ENCODE results near the gene DOP1B. TPM values are rescaled to one million over a fixed set of nuclear protein-coding genes. Genes with fewer than 3 reads are reported as not detected.

Gene DOP1B
- total RNA-seq, 1 experiment from 2014 or later = 8.7 TPM

DNA sequence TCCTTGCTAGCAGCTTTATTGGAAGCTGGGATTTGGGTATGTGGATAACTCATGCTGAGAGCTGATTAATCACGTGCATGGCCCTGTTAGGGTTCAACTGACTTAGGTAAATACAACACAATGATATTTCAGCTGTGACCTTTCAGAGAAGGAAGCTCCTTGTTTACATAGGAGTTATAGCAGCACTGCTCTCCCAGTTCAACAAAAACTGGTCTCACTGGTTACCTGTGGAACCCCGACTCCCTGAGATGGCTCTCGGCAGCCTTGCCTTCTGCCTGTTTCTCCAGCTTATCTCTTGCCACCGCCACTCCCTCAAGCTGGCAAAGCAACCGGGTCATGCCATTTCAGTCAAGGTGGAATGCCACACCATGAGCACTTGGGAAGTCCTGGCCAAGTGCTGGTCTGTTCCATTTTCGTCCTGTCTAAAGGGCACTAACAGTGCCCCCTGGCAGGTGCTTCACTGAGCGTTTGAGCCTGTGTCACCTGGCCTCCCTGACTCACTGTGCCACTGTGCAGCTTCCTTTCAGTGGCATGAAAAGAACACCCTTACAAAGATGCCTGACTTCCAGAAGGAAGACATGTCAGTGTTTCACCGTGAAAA lies 31.6 kb downstream of the DOP1B start:
- H2BK12ac ChIP-seq (ENCODE audit: insufficient read length, low read depth, low read length) = no peak overlapping the region
- no peaks in the 10 kb centered on the region for H3K9me3 ChIP-seq (ENCODE audit: control insufficient read depth, low read depth, low read length)
- no peak overlapping the region for H3K4me2 ChIP-seq (ENCODE audit: insufficient read depth, insufficient read length, low read length)
- H3K4ac ChIP-seq (ENCODE audit: low read depth, low read length) = no peak overlapping the region
- no peak overlapping the region for H2BK120ac ChIP-seq (ENCODE audit: low read depth, low read length, poor library complexity, severe bottlenecking)
- peak overlapping the region; percentile 6 to 85 (median 67); a peak in 4 of 7 replicates for H3K27ac Mint-ChIP-seq
- no peak overlapping the region for H2BK15ac ChIP-seq (ENCODE audit: low read depth, low read length)
- H4K5ac ChIP-seq (ENCODE audit: insufficient read length, low read depth, low read length) = no peak overlapping the region
- H3K36me3 Mint-ChIP-seq (ENCODE audit: insufficient read depth in 1 of 3, low read depth in 3 of 3) = peaks cover 0 to 2% (median 0%) of the 10 kb centered on the region in 3 experiments; a peak in 1 of 7 replicates
- H4K20me1 ChIP-seq (ENCODE audit: control insufficient read depth, insufficient read depth, insufficient read length) = no peaks in the 10 kb centered on the region
- no peak overlapping the region for H3K14ac ChIP-seq (ENCODE audit: insufficient read depth, low read length)
- no peak overlapping the region for H3K18ac ChIP-seq (ENCODE audit: insufficient read length, low read depth, low read length)
- H3K9me3 Mint-ChIP-seq = no peaks in the 10 kb centered on the region
- H3T11ph ChIP-seq (ENCODE audit: low read length) = no peak overlapping the region
- no peaks in the 10 kb centered on the region for H3K27me3 ChIP-seq (ENCODE audit: insufficient read depth, low read length)
- H3K56ac ChIP-seq (ENCODE audit: insufficient read length, low read depth, low read length) = no peak overlapping the region
- TF ChIP-seq, protein P1, sequence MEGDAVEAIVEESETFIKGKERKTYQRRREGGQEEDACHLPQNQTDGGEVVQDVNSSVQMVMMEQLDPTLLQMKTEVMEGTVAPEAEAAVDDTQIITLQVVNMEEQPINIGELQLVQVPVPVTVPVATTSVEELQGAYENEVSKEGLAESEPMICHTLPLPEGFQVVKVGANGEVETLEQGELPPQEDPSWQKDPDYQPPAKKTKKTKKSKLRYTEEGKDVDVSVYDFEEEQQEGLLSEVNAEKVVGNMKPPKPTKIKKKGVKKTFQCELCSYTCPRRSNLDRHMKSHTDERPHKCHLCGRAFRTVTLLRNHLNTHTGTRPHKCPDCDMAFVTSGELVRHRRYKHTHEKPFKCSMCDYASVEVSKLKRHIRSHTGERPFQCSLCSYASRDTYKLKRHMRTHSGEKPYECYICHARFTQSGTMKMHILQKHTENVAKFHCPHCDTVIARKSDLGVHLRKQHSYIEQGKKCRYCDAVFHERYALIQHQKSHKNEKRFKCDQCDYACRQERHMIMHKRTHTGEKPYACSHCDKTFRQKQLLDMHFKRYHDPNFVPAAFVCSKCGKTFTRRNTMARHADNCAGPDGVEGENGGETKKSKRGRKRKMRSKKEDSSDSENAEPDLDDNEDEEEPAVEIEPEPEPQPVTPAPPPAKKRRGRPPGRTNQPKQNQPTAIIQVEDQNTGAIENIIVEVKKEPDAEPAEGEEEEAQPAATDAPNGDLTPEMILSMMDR (conservative IDR thresholded peaks at IDR 0.05) = no peak
- H3K79me2 ChIP-seq (ENCODE audit: insufficient read depth, low read length) = no peaks in the 10 kb centered on the region
- no peaks in the 10 kb centered on the region for H3K23me2 ChIP-seq (ENCODE audit: insufficient read length, low read depth, low read length, poor library complexity, severe bottlenecking)
- no peak overlapping the region for H2BK5ac ChIP-seq (ENCODE audit: insufficient read length, low read length)
- no peaks in the 10 kb centered on the region; the same call in 1 of the 2 replicates for H3K4me1 ChIP-seq (ENCODE audit: insufficient read depth, low read length)
- no peak overlapping the region for H2AK5ac ChIP-seq (ENCODE audit: insufficient read length, low read length)
- H4K91ac ChIP-seq (ENCODE audit: insufficient read length, low read depth, low read length) = no peak overlapping the region
- H2BK20ac ChIP-seq (ENCODE audit: low read depth, low read length, poor library complexity, severe bottlenecking) = no peak overlapping the region
- no peaks in the 10 kb centered on the region for H3K79me1 ChIP-seq (ENCODE audit: insufficient read depth, low read depth, low read length, poor library complexity, severe bottlenecking)
- no peak for DNase-seq
- H3K27ac ChIP-seq (ENCODE audit: insufficient read length, low read depth, low read length) = no peak overlapping the region
- peaks cover 19 to 23% of the 10 kb centered on the region in 2 experiments for H3K4me1 Mint-ChIP-seq
- no CpG with 5 or more reads among the region's 8 CpGs for WGBS (ENCODE audit: extremely low coverage, insufficient read length, low lambda C conversion rate)
- H4K8ac ChIP-seq (replicated peaks; ENCODE audit: insufficient read length, low read depth, low read length) = no peak overlapping the region
- H3K27me3 Mint-ChIP-seq (ENCODE audit: low read depth) = no peaks in the 10 kb centered on the region
- no peak overlapping the region for H3K4me3 Mint-ChIP-seq
- no peak overlapping the region for H3K9ac ChIP-seq (ENCODE audit: extremely low read depth, insufficient read length, low read length)
- H3K23ac ChIP-seq (ENCODE audit: insufficient read length, low read depth, low read length) = no peak overlapping the region
- no peak overlapping the region for H2AFZ ChIP-seq (ENCODE audit: low read length)
